GM19193 (cell line): ENCODE results near the gene ARHGAP4.

ENCODE experiments used
- POLR2A ChIP-seq: IDR thresholded peaks from 4 replicates; pipeline ENCODE4 v1.6.1; 2011; ENCODE audit not compliant: insufficient read depth, insufficient read length; ENCODE audit errors: extremely low read depth

Gene ARHGAP4

GRCh38 chrX:153938226-153938786 is 12.2 kb upstream of the ARHGAP4 start:
- TF ChIP-seq POLR2A = no peak

DNA sequence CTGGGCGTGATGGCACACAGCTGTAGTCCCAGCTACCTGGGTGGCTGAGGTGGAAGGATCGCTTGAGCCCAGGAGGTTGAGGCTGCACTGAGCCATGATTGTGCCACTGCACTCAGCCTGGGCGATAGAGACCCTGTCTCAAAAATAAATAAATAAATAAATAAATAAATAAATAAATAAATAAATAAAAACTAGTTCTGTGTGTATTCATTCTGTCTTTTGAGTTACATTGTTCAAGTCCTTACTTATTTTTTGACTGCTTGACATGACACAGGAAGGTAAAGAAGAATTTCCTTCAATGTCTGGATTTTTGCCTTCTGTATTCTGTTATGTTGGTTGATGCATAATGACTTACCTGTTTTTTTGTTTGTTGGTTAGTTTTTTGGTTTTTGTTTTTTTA is 11.0 kb upstream of the ARHGAP4 start:
- TF ChIP-seq POLR2A = no peak

GRCh38 chrX:153935326-153935851 is 9.3 kb upstream of the ARHGAP4 start:
- TF ChIP-seq POLR2A = no peak

- peak; percentile 62 for TF ChIP-seq POLR2A
Measured at GRCh38 chrX:153934762-153935325, 8.8 kb upstream of the ARHGAP4 start, which contains the start of gene NAA10. NAA10 (minus strand) TSS chrX:153935037; CDS start chrX:153934904, 133 bp downstream.

GRCh38 chrX:153934148-153934761 is 8.2 kb upstream of the ARHGAP4 start:
- TF ChIP-seq POLR2A = no peak

- no peak for TF ChIP-seq POLR2A
Measured at GRCh38 chrX:153933748-153934147, 7.7 kb upstream of the ARHGAP4 start.

DNA sequence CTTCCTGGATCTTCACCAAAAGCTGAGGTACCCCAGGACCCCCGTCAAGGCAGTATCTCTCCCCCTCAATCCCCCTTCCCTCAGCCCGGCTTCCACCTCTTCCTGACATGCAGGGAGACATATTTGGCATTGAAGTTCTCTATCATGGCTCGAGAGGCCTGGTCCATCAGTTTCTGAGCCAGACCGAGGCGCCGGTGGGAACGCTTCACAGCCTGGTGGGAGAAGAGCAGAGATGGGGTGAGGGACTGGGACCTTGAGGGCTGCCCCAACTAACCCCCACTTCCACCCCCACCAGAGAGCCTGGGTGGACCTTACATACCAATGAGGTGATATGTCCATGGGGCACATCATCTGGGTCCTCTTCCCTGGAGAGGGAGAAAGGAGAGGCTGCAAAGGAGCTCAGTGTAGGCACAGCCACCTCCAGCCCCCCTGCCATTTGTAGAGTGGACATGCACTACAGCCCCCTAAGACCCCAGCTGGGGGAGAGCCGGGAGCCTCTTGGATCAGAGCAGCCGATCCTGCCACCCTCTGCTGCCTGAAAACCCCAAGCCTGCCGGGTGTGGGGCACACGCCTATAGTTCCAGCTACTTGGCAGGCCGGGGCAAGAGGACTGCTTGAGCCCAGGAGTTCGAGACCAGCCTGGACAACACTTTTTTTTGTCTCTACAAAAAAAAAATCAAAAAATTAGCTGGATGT is 6.3 kb upstream of the ARHGAP4 start:
- no peak for TF ChIP-seq POLR2A

GRCh38 chrX:153931748-153932147 is 5.7 kb upstream of the ARHGAP4 start:
- no peak for TF ChIP-seq POLR2A

DNA sequence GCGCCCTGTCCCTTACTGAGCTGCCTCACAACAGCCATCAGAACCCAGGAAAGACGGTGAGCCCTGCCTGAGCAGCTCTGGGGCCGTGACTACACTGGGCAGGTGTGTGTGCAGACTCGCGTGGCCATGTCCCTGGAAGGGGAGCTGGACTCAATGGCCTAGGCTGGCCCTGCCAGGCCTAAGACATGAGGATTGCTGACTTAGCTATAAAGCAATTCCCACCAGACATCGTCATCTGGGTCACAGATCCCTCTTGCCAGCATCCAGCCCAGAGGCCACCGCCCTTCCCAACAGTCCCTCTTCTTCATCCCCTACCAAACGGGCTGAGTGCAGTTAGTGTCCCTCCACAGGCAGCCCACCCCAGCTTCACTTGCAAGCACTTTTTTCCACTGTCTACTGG is 5.1 kb upstream of the ARHGAP4 start:
- no peak for TF ChIP-seq POLR2A

DNA sequence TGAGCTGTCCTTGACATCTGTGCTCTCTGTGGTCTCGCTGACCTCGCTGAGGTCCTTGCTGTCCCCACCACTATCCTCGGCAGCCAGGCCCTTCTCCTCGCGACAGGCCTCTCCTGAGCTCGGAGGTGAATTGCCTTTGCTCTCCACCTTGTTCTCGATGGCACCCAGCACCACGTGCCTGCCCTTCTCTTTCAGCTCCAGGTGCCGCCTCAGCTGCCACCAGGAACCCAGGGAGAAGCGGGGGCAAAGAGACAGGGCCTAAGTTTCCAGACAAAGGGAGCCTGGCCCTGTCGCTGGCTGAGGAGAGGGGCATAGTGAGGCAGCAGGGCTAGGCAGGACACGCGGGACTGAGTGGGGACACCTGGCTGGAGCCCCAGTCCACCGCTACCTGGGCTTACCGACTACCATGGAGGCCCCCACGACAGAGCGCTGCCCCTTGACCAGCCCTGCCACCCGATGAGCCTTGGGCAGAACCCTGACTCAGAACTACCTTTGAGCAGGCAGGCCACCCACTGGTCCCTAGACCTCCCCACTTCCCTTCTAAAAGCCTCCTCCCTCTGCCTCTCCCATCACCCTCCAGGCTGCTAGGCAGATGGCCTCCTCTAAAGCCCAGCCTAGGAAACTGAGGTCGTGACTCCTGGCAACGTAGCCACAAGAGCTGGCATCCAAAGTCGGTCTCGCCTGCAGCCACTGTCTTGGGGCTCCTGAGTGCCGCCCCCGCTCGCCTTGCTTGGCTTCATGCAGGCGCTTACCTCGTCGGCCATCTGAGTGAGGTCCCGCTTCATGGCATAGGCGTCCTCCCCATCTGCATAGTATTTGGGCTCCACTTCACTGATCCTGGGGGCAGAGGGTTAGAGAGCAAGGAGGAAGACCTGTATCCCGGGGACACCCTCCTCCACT is 4.2 kb upstream of the ARHGAP4 start:
- TF ChIP-seq POLR2A = no peak

GRCh38 chrX:153929576-153929975 is 3.5 kb upstream of the ARHGAP4 start:
- TF ChIP-seq POLR2A = no peak

GRCh38 chrX:153928846-153929245 is 2.8 kb upstream of the ARHGAP4 start:
- TF ChIP-seq POLR2A = no peak

DNA sequence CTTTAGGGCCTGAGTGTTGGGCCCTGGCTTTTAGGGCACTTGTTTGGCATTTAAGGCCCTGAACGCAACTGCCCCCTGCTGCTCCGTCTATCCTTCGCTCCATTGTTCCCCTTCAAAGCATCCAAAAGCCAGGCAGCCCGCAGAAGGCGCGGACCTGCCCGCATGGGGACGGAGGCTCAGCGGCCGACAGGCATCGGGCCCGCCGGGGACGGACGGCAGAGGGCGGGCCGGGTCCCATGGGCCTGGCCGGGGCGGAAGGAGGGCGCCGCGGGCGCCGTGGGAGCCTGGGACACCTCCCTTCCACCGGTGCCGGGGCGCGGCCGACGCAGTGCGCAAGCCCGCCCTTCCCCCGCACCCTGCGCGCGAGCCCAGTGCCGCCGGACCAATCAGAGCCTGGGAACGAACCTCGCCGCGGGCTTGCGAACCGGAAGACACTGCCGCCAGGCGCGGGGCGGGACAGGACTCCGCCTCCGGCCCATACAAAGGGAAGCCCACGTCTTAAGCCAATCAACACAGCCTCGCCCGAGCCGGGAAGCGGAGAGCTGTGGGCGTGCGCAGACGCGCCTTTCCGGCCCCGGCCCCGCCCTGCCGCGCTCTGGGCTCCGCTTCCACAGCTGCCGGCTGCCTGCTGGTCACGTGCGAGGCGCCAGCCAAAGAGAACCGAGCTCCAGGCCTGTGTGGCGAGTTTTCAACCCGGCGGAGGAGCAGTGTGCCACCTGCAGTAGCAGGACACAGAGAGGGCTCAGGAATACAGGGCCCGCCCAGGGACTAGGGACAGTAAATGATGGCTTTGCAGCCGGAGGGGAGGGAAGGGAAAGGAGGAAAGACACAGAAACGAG is 2.1 kb upstream of the ARHGAP4 start:
- peak; percentile 63 for TF ChIP-seq POLR2A

DNA sequence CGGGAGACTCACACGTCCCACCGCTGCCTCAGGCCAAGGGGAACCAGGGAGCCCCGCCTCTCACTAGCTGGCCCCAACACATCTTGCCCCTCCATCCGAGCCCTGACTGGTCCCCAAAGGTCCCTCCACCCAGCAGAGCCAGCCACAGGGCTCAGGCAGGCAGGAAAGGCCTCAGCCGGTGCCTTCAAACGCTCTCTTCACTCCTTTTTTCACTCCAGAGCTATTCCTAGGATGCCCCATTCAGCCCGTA is 1.5 kb upstream of the ARHGAP4 start:
- TF ChIP-seq POLR2A = no peak

- peak; percentile 16 for TF ChIP-seq POLR2A
Measured at GRCh38 chrX:153926858-153927671, 1.0 kb upstream of the ARHGAP4 start.
